H1 (cell line): Measurements from ENCODE around the gene MAOA.

ENCODE experiments used
- CBX8 ChIP-seq: fragments of 300-800, 300-1000 bp; sonication (generic); IDR thresholded peaks from 2 replicates; pipeline ENCODE4 v1.7.1; 2016; ENCODE audit warnings: low read depth, low read length, borderline replicate concordance
- CHD2 ChIP-seq: IDR thresholded peaks from 2 replicates; pipeline ENCODE4 v1.6.1; 2012; ENCODE audit warnings: low read length, improper control_type of control experiment
- EZH2 ChIP-seq: fragments of 200-600 bp; sonication (generic); IDR thresholded peaks from 2 replicates; pipeline ENCODE4 v1.7.1; 2012; ENCODE audit warnings: low read depth, mild to moderate bottlenecking, moderate library complexity, low read length, inconsistent platforms; ENCODE audit not compliant: severe bottlenecking
- FOSL1 ChIP-seq: IDR thresholded peaks from 2 replicates; pipeline ENCODE4 v1.6.1; 2011; ENCODE audit warnings: mild to moderate bottlenecking, low read depth, low read length, moderate library complexity; ENCODE audit not compliant: insufficient read depth
- KDM4A ChIP-seq: IDR thresholded peaks from one replicate; pipeline ENCODE4 v1.7.1; 2012; ENCODE audit warnings: low read depth, mild to moderate bottlenecking, moderate library complexity, low read length, inconsistent platforms; ENCODE audit not compliant: severe bottlenecking
- MAFK ChIP-seq: IDR thresholded peaks from 2 replicates; pipeline ENCODE4 v1.6.1; 2012; ENCODE audit warnings: low read depth, mild to moderate bottlenecking, improper control_type of control experiment, low read length
- PHF8 ChIP-seq: fragments of 200-600 bp; sonication (generic); conservative IDR thresholded peaks from 2 replicates; pipeline ENCODE4 v1.7.1; 2012; ENCODE audit warnings: low read depth, mild to moderate bottlenecking, inconsistent platforms, low read length, moderate library complexity
- POLR2A ChIP-seq, 2 experiments: IDR thresholded peaks; 1 replicate in 1 of 2; 2 replicates in 1 of 2; pipeline ENCODE4 v1.6.1; 2011; ENCODE audit warnings: low read depth in 2 of 2, low read length in 2 of 2, mild to moderate bottlenecking in 2 of 2; ENCODE audit errors: control extremely low read depth in 1 of 2
- RNF2 ChIP-seq: fragments of 200-900, 300-1000 bp; sonication (generic); IDR thresholded peaks from 2 replicates; pipeline ENCODE4 v1.7.1; 2016; ENCODE audit warnings: borderline replicate concordance, low read depth, mild to moderate bottlenecking, antibody characterized with exemption, low read length; ENCODE audit not compliant: poor library complexity, severe bottlenecking; ENCODE audit errors: missing control alignments
- SIN3A ChIP-seq, 2 experiments: IDR thresholded peaks in 1 of 2; conservative IDR thresholded peaks in 1 of 2; 2 replicates each; pipeline ENCODE4 v1.6.1; 2011 to 2012; ENCODE audit warnings: low read length in 2 of 2, improper control_type of control experiment in 1 of 2, low read depth in 1 of 2, mild to moderate bottlenecking in 1 of 2
- TF ChIP-seq, protein P1 (sequence below), 3 experiments: IDR thresholded peaks; 1 replicate in 2 of 3; 2 replicates in 1 of 3; pipeline versions ENCODE4 v1.5.1 to v1.6.1; 2011; ENCODE audit warnings: low read length in 3 of 3, mild to moderate bottlenecking in 3 of 3, inconsistent platforms in 2 of 3, low read depth in 1 of 3, moderate library complexity in 1 of 3; ENCODE audit not compliant: insufficient read depth in 1 of 3; ENCODE audit errors: control extremely low read depth in 1 of 3
- TF ChIP-seq, protein P2 (sequence below): IDR thresholded peaks from 2 replicates; pipeline ENCODE4 v1.6.1; 2011; ENCODE audit warnings: low read depth, mild to moderate bottlenecking, low read length; ENCODE audit not compliant: insufficient read depth

DNA sequence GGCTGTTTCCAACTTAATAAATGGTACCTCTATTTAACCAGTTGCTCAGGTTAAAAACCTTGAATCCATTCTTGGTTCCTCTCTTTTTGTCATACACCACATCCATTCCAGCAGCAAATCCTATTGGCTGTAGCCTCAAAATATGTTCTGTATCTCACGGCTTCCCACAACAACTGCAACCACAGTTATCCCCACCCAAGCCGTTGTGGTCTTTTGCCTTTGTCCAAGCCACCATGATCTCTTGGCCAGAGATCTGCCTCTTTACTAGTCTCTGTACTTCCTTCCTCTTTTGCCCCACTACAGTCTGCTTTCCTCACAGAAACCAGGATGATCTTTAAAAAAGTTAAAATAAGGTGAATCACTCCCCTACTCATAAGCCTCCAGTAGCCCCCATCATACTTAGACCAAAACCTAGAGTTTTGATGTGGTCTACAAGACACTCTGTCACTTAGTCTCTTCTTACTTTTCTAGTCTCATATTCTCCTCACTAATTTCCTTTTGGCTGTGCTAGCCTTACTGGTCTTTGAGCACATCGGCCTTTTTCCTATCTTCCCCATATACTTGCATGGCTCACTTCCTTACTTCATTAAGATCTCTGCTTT lies 10.3 kb downstream of the MAOA start:
- no peak for TF ChIP-seq RNF2
- TF ChIP-seq, protein P1, sequence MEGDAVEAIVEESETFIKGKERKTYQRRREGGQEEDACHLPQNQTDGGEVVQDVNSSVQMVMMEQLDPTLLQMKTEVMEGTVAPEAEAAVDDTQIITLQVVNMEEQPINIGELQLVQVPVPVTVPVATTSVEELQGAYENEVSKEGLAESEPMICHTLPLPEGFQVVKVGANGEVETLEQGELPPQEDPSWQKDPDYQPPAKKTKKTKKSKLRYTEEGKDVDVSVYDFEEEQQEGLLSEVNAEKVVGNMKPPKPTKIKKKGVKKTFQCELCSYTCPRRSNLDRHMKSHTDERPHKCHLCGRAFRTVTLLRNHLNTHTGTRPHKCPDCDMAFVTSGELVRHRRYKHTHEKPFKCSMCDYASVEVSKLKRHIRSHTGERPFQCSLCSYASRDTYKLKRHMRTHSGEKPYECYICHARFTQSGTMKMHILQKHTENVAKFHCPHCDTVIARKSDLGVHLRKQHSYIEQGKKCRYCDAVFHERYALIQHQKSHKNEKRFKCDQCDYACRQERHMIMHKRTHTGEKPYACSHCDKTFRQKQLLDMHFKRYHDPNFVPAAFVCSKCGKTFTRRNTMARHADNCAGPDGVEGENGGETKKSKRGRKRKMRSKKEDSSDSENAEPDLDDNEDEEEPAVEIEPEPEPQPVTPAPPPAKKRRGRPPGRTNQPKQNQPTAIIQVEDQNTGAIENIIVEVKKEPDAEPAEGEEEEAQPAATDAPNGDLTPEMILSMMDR (IDR thresholded peaks at IDR 0.05; ENCODE audit: control extremely low read depth in 1 of 3, insufficient read depth in 1 of 3, low read depth in 1 of 3, low read length in 3 of 3), result no peak
- no peak for TF ChIP-seq CHD2
- TF ChIP-seq PHF8, result no peak
- no peak for TF ChIP-seq FOSL1
- no peak for TF ChIP-seq EZH2
- no peak for TF ChIP-seq KDM4A
- TF ChIP-seq POLR2A (IDR thresholded peaks at IDR 0.05; ENCODE audit: control extremely low read depth in 1 of 2, low read depth in 2 of 2, low read length in 2 of 2), result no peak
- no peak for TF ChIP-seq CBX8
- TF ChIP-seq, protein P2, sequence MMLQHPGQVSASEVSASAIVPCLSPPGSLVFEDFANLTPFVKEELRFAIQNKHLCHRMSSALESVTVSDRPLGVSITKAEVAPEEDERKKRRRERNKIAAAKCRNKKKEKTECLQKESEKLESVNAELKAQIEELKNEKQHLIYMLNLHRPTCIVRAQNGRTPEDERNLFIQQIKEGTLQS, result no peak
- no peak for TF ChIP-seq SIN3A (conservative IDR thresholded peaks at IDR 0.05 in 1 of 2, IDR thresholded peaks at IDR 0.05 in 1 of 2; ENCODE audit: low read depth in 1 of 2, low read length in 2 of 2)
- no peak for TF ChIP-seq MAFK
